GM23338 (cell line): ENCODE data around the gene TPSAB1. TPM values are rescaled to one million over a fixed set of nuclear protein-coding genes. Genes with fewer than 3 reads are reported as not detected.

ENCODE experiments used
- ATAC-seq: fragments of 200-7000 bp; cut with Tn5 transposase; 3 replicates; pipeline ENCODE4 v1.9.1; 2020
- DNase-seq: peaks from one replicate; pipeline ENCODE4 v3.0.0-alpha.2; 2015; ENCODE audit warnings: low spot score
- H2AFZ ChIP-seq: fragments of 200-600 bp; sonication (generic); 2 replicates; pipeline ENCODE4 v1.8.0; 2016; ENCODE audit warnings: antibody characterized with exemption, mild to moderate bottlenecking, moderate library complexity
- H3F3A ChIP-seq: fragments of 200-600 bp; sonication (generic); replicated peaks from 2 replicates; pipeline ENCODE4 v1.8.0; 2017; ENCODE audit warnings: antibody characterized with exemption, mixed run types, low read depth
- H3K27ac ChIP-seq: fragments of 200-600 bp; sonication (generic); 2 replicates; pipeline ENCODE4 v1.6.1; 2016; ENCODE audit warnings: low read depth
- H3K27me3 ChIP-seq: fragments of 200-600 bp; sonication (generic); 2 replicates; pipeline ENCODE4 v1.8.0; 2016; ENCODE audit warnings: mild to moderate bottlenecking, mixed run types, moderate library complexity; ENCODE audit not compliant: insufficient read depth
- H3K36me3 ChIP-seq: fragments of 200-600 bp; sonication (generic); 2 replicates; pipeline ENCODE4 v1.8.0; 2016; ENCODE audit warnings: mild to moderate bottlenecking; ENCODE audit not compliant: insufficient read depth
- H3K4me1 ChIP-seq: fragments of 200-600 bp; sonication (generic); 2 replicates; pipeline ENCODE4 v1.8.0; 2016; ENCODE audit warnings: mild to moderate bottlenecking, moderate library complexity; ENCODE audit not compliant: insufficient read depth
- H3K4me2 ChIP-seq: fragments of 200-600 bp; sonication (generic); 2 replicates; pipeline ENCODE4 v1.7.1; 2017; ENCODE audit warnings: mixed run types
- H3K4me3 ChIP-seq: fragments of 200-600 bp; sonication (generic); 2 replicates; pipeline ENCODE4 v1.6.1; 2016; ENCODE audit warnings: mixed run types
- H3K79me2 ChIP-seq: fragments of 200-600 bp; sonication (generic); replicated peaks from 2 replicates; pipeline ENCODE4 v1.8.0; 2017; ENCODE audit warnings: mild to moderate bottlenecking; ENCODE audit not compliant: insufficient read depth
- H3K9me2 ChIP-seq: fragments of 200-600 bp; sonication (generic); 2 replicates; pipeline ENCODE4 v1.8.0; 2017; ENCODE audit not compliant: insufficient read depth
- H4K20me1 ChIP-seq: fragments of 200-600 bp; sonication (generic); replicated peaks from 2 replicates; pipeline ENCODE4 v1.8.0; 2017; ENCODE audit warnings: mild to moderate bottlenecking; ENCODE audit not compliant: insufficient read depth
- H3K27ac Mint-ChIP-seq: 2 replicates; pipeline ENCODE4 v1.8.0; 2020; ENCODE audit warnings: inconsistent platforms, mild to moderate bottlenecking, moderate library complexity, mixed read lengths
- H3K27me3 Mint-ChIP-seq: 3 replicates; pipeline ENCODE4 v1.8.0; 2022; ENCODE audit warnings: low read depth, mild to moderate bottlenecking, moderate library complexity, mixed read lengths, inconsistent platforms; ENCODE audit not compliant: insufficient read depth, poor library complexity
- H3K36me3 Mint-ChIP-seq: 3 replicates; pipeline ENCODE4 v1.8.0; 2021; ENCODE audit warnings: low read depth, mild to moderate bottlenecking, inconsistent platforms, moderate library complexity, mixed read lengths
- H3K4me1 Mint-ChIP-seq: 3 replicates; pipeline ENCODE4 v1.8.0; 2020; ENCODE audit warnings: mild to moderate bottlenecking, inconsistent platforms, mixed read lengths
- H3K4me3 Mint-ChIP-seq: 3 replicates; pipeline ENCODE4 v1.8.0; 2021; ENCODE audit warnings: moderate library complexity, mild to moderate bottlenecking, inconsistent platforms, mixed read lengths
- H3K9me3 Mint-ChIP-seq: 3 replicates; pipeline ENCODE4 v1.8.0; 2020; ENCODE audit warnings: moderate library complexity, mild to moderate bottlenecking, inconsistent platforms, mixed read lengths
- CREB1 ChIP-seq: fragments of 250-450 bp; sonication (Bioruptor Pico); IDR thresholded peaks from 2 replicates; pipeline ENCODE4 v1.5.0; 2020; ENCODE audit warnings: low read depth, mild to moderate bottlenecking, moderate library complexity
- EZH2 ChIP-seq: fragments of 200-600 bp; sonication (generic); IDR thresholded peaks from one replicate; pipeline ENCODE4 v1.8.0; 2017; ENCODE audit warnings: antibody characterized with exemption, mild to moderate bottlenecking, low read depth; ENCODE audit not compliant: unreplicated experiment
- EZH2phosphoT487 ChIP-seq: fragments of 200-600 bp; sonication (generic); IDR thresholded peaks from one replicate; pipeline ENCODE4 v1.8.1; 2018; ENCODE audit warnings: antibody characterized with exemption; ENCODE audit not compliant: unreplicated experiment
- JUNB ChIP-seq: IDR thresholded peaks from one replicate; pipeline ENCODE4 v1.6.1; 2016; ENCODE audit warnings: antibody characterized with exemption; ENCODE audit not compliant: unreplicated experiment
- NANOG ChIP-seq: IDR thresholded peaks from 2 replicates; pipeline ENCODE4 v1.6.1; 2016; ENCODE audit warnings: antibody characterized with exemption, borderline replicate concordance
- POLR2AphosphoS5 ChIP-seq: IDR thresholded peaks from 2 replicates; pipeline ENCODE4 v1.6.1; 2016; ENCODE audit warnings: antibody characterized with exemption, low read depth
- REST ChIP-seq: IDR thresholded peaks from one replicate; pipeline ENCODE4 v1.6.1; 2018; ENCODE audit warnings: antibody characterized with exemption; ENCODE audit not compliant: unreplicated experiment
- STAT1 ChIP-seq: IDR thresholded peaks from one replicate; pipeline ENCODE4 v1.6.1; 2016; ENCODE audit warnings: antibody characterized with exemption; ENCODE audit not compliant: unreplicated experiment
- ZNF114 ChIP-seq: fragments of 250-450 bp; sonication (Bioruptor Pico); IDR thresholded peaks from 2 replicates; pipeline ENCODE4 v1.5.0; 2020; ENCODE audit warnings: mild to moderate bottlenecking, moderate library complexity
- ZNF331 ChIP-seq: fragments of 250-450 bp; sonication (Bioruptor Pico); IDR thresholded peaks from 2 replicates; pipeline ENCODE4 v1.5.0; 2020; ENCODE audit warnings: low read depth, mild to moderate bottlenecking, moderate library complexity
- ZNF462 ChIP-seq: fragments of 250-450 bp; sonication (Bioruptor Pico); IDR thresholded peaks from 2 replicates; pipeline ENCODE4 v1.5.0; 2020; ENCODE audit warnings: mild to moderate bottlenecking, moderate library complexity
- polyA plus RNA-seq: library from polyadenylated mRNA; unstranded; fragments of >200 nt; fragmentation: Nextera tagmentation; extraction: Ambion mirVana; gene quantifications from 2 replicates; pipeline ENCODE4 v1.2.1, GENCODE V29; 2016
- total RNA-seq: library from RNA; depleted of rRNA; stranded (reverse); fragments of >200 nt; shearing (Covaris generic); gene quantifications from 2 replicates; pipeline ENCODE4 v1.2.3, GENCODE V29; 2014
- TF ChIP-seq, protein P1 (sequence below), 2 experiments: fragments of 200-600 bp in 1 of 2; sonication (generic) in 1 of 2; conservative IDR thresholded peaks; 2 replicates each; pipeline versions ENCODE4 v1.5.1 to v1.6.1; 2016 to 2017; ENCODE audit warnings: antibody characterized with exemption in 2 of 2, low read depth in 2 of 2, mild to moderate bottlenecking in 2 of 2, moderate library complexity in 1 of 2
- TF ChIP-seq, protein P2 (sequence below): IDR thresholded peaks from 2 replicates; pipeline ENCODE4 v1.6.1; 2016; ENCODE audit warnings: antibody characterized with exemption

Gene TPSAB1
- total and polyA plus RNA-seq, 2 experiments from 2014 or later: not detected

GRCh38 chr16:1196494-1196893 lies 44.0 kb upstream of the TPSAB1 start:
- no peak overlapping the region for H3K4me3 Mint-ChIP-seq

More at GRCh38 chr16:1196494-1196893, 44.0 kb upstream of the TPSAB1 start:
- peaks cover 3% of the 10 kb centered on the region; the same call in 1 of the 3 replicates for H3K4me1 Mint-ChIP-seq
- H3K9me3 Mint-ChIP-seq: 0 out of 3 replicates have a peak, but pooled peaks cover 3% of the 10 kb centered on the region
- H3K79me2 ChIP-seq: no peaks in the 10 kb centered on the region
- no peak for ATAC-seq
- no peak for DNase-seq
- H3K4me2 ChIP-seq: no peak overlapping the region
- no peak overlapping the region for H3K27ac Mint-ChIP-seq
- TF ChIP-seq NANOG (no peak), CREB1 (CRISPR knock-in tag) (no peak), EZH2phosphoT487 (no peak), JUNB (no peak), POLR2AphosphoS5 (no peak), STAT1 (no peak), ZNF462 (CRISPR knock-in tag) (no peak), ZNF114 (no peak), ZNF331 (CRISPR knock-in tag) (no peak), EZH2 (no peak), REST (no peak)
- TF ChIP-seq, protein P1, sequence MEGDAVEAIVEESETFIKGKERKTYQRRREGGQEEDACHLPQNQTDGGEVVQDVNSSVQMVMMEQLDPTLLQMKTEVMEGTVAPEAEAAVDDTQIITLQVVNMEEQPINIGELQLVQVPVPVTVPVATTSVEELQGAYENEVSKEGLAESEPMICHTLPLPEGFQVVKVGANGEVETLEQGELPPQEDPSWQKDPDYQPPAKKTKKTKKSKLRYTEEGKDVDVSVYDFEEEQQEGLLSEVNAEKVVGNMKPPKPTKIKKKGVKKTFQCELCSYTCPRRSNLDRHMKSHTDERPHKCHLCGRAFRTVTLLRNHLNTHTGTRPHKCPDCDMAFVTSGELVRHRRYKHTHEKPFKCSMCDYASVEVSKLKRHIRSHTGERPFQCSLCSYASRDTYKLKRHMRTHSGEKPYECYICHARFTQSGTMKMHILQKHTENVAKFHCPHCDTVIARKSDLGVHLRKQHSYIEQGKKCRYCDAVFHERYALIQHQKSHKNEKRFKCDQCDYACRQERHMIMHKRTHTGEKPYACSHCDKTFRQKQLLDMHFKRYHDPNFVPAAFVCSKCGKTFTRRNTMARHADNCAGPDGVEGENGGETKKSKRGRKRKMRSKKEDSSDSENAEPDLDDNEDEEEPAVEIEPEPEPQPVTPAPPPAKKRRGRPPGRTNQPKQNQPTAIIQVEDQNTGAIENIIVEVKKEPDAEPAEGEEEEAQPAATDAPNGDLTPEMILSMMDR (conservative IDR thresholded peaks at IDR 0.05; ENCODE audit: low read depth in 2 of 2): no peak
- TF ChIP-seq, protein P2, sequence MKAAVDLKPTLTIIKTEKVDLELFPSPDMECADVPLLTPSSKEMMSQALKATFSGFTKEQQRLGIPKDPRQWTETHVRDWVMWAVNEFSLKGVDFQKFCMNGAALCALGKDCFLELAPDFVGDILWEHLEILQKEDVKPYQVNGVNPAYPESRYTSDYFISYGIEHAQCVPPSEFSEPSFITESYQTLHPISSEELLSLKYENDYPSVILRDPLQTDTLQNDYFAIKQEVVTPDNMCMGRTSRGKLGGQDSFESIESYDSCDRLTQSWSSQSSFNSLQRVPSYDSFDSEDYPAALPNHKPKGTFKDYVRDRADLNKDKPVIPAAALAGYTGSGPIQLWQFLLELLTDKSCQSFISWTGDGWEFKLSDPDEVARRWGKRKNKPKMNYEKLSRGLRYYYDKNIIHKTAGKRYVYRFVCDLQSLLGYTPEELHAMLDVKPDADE: no peak
- H2AFZ ChIP-seq: no peak overlapping the region
- H3K27ac ChIP-seq: no peak overlapping the region
- H3K9me2 ChIP-seq: no peaks in the 10 kb centered on the region
- H3F3A ChIP-seq: no peaks in the 10 kb centered on the region
- H3K4me3 ChIP-seq: no peak overlapping the region
- H4K20me1 ChIP-seq: no peaks in the 10 kb centered on the region; the same call in 1 of the 2 replicates
- H3K36me3 Mint-ChIP-seq: peaks cover 3% of the 10 kb centered on the region; the same call in 2 of the 3 replicates
- peaks cover 6% of the 10 kb centered on the region for H3K27me3 Mint-ChIP-seq
- H3K27me3 ChIP-seq: no peaks in the 10 kb centered on the region
- H3K36me3 ChIP-seq: no peaks in the 10 kb centered on the region
- no peaks in the 10 kb centered on the region for H3K4me1 ChIP-seq
